Measurements from ENCODE around the gene LRP2.

DNA sequence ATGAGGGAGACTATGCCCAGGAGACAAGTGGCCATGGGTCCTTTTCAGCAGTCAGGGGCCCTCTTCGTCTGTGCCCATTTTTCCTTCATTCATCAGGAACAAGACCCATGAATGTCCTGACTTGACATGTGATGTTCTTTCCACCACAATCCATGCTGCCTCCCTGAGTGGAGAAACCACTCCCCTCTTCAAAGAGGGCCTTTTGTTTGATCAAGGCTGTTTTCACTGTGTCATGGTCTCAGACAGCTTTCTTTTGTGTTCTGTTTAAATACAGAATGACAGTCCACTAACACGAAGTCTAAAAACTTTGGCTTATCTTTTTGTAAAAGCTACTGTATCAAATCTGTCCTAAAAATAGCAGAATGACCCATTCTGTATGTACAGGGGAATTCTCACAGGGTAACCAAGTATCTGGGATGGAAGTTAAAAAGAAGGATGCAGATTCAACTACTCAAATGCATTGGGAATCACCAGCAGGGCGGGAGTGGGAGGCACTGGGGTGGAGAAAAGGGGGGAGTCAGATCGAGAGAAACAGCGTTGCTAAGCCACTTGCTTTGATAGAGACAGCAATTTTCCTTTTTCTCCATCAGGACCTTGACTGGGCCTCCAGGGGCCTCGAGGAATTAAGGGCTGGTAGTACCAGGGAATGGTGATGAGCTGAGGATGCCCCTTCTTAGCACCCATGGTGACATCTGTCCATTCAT is 13.9 kb downstream of the LRP2 start:
- TF ChIP-seq, protein P1, sequence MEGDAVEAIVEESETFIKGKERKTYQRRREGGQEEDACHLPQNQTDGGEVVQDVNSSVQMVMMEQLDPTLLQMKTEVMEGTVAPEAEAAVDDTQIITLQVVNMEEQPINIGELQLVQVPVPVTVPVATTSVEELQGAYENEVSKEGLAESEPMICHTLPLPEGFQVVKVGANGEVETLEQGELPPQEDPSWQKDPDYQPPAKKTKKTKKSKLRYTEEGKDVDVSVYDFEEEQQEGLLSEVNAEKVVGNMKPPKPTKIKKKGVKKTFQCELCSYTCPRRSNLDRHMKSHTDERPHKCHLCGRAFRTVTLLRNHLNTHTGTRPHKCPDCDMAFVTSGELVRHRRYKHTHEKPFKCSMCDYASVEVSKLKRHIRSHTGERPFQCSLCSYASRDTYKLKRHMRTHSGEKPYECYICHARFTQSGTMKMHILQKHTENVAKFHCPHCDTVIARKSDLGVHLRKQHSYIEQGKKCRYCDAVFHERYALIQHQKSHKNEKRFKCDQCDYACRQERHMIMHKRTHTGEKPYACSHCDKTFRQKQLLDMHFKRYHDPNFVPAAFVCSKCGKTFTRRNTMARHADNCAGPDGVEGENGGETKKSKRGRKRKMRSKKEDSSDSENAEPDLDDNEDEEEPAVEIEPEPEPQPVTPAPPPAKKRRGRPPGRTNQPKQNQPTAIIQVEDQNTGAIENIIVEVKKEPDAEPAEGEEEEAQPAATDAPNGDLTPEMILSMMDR (IDR thresholded peaks at IDR 0.05; ENCODE audit: low read depth, low read length): no peak
- TF ChIP-seq MYC (IDR thresholded peaks at IDR 0.05; ENCODE audit: low read depth, low read length): no peak
- TF ChIP-seq POLR2A (IDR thresholded peaks at IDR 0.05; ENCODE audit: extremely low read depth, insufficient read length): no peak
- TF ChIP-seq, protein P2, sequence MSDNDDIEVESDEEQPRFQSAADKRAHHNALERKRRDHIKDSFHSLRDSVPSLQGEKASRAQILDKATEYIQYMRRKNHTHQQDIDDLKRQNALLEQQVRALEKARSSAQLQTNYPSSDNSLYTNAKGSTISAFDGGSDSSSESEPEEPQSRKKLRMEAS (IDR thresholded peaks at IDR 0.05; ENCODE audit: low read depth, low read length): no peak

Data from NB4 (cell line).